Activated T-helper 1 cell treated with anti-CD3 and anti-CD28 coated beads, Interleukin-12 subunit alpha, Interleukin-12 subunit beta, Interleukin-2, Interleukin-4 antibody, amounts not matched to agents 30 ng/mL and 10 ng/mL and 1 ng/mL, durations not matched to agents 14 hours and 24 hours and 36 hours (primary cell): ENCODE data around the gene CDK19. TPM values are rescaled to one million over a fixed set of nuclear protein-coding genes. Genes with fewer than 3 reads are reported as not detected.
A peak's percentile ranks its signal among the peaks of the same experiment; 100 is the strongest.

Source experiments
- DNase-seq: peaks from one replicate; pipeline ENCODE4 v3.0.0; 2021; ENCODE audit warnings: low spot score
- H3K27ac Mint-ChIP-seq: one replicate; pipeline ENCODE4 v1.8.0; 2021; ENCODE audit warnings: mild to moderate bottlenecking, mixed read lengths
- H3K27me3 Mint-ChIP-seq: one replicate; pipeline ENCODE4 v1.8.0; 2022; ENCODE audit warnings: mild to moderate bottlenecking, moderate library complexity, mixed read lengths; ENCODE audit not compliant: insufficient read depth
- H3K36me3 Mint-ChIP-seq: one replicate; pipeline ENCODE4 v1.8.0; 2021; ENCODE audit warnings: low read depth, mixed read lengths
- H3K4me1 Mint-ChIP-seq: one replicate; pipeline ENCODE4 v1.8.0; 2021; ENCODE audit warnings: low read depth, mixed read lengths
- H3K4me3 Mint-ChIP-seq: one replicate; pipeline ENCODE4 v1.8.0; 2021; ENCODE audit warnings: mild to moderate bottlenecking, moderate library complexity, mixed read lengths
- H3K9me3 Mint-ChIP-seq: one replicate; pipeline ENCODE4 v1.8.0; 2021; ENCODE audit warnings: mixed read lengths
- intact Hi-C: fragments of 100-400 bp; cut with micrococcal nuclease; formaldehyde crosslinking; loops from one replicate; pipeline ENCODE4 v1.15.1; 2024
- total RNA-seq: library from RNA; stranded (reverse); gene quantifications from 2 replicates; pipeline ENCODE4 v1.2.3, GENCODE V29; 2022

CDK19 gene
- total RNA-seq, 1 donor from 2014 or later, result 12.4 TPM

- DNase-seq, result no peak
- H3K9me3 Mint-ChIP-seq, result no peaks in the 10 kb centered on the region
- H3K27me3 Mint-ChIP-seq, result peaks cover 5% of the 10 kb centered on the region
- H3K4me3 Mint-ChIP-seq, result no peak overlapping the region
- H3K27ac Mint-ChIP-seq, result no peak overlapping the region
- H3K36me3 Mint-ChIP-seq, result no peaks in the 10 kb centered on the region
- intact Hi-C loops, result no loop called here
- no peaks in the 10 kb centered on the region for H3K4me1 Mint-ChIP-seq
Observed at GRCh38 chr6:110831405-110831804, 16.1 kb upstream of the CDK19 start.

DNA sequence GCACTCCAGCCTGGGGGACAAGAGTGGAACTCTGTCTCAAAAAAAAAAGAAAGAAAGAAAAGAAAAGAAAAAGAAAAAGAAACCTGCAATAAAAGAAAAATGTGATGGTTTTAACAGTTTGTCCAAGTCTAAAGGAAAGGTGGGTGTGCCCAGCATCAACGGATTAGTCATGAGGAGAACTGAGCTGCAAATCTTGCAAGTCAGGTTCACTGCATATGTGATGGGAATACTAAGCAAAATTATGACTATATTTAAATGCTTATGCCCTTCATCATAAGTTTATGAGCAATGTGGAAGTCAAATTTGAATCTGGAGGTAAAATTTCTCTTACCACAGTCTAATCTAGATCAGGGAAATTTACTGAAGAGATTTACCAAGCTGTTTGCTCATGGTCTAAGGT, 13.1 kb upstream of the CDK19 start:
- no peak for DNase-seq
- H3K36me3 Mint-ChIP-seq, result no peaks in the 10 kb centered on the region
- no peaks in the 10 kb centered on the region for H3K9me3 Mint-ChIP-seq
- no peak overlapping the region for H3K4me3 Mint-ChIP-seq
- H3K27ac Mint-ChIP-seq, result no peak overlapping the region
- H3K27me3 Mint-ChIP-seq, result peaks cover 8% of the 10 kb centered on the region
- H3K4me1 Mint-ChIP-seq, result no peaks in the 10 kb centered on the region
- intact Hi-C loops, result no loop called here

DNA sequence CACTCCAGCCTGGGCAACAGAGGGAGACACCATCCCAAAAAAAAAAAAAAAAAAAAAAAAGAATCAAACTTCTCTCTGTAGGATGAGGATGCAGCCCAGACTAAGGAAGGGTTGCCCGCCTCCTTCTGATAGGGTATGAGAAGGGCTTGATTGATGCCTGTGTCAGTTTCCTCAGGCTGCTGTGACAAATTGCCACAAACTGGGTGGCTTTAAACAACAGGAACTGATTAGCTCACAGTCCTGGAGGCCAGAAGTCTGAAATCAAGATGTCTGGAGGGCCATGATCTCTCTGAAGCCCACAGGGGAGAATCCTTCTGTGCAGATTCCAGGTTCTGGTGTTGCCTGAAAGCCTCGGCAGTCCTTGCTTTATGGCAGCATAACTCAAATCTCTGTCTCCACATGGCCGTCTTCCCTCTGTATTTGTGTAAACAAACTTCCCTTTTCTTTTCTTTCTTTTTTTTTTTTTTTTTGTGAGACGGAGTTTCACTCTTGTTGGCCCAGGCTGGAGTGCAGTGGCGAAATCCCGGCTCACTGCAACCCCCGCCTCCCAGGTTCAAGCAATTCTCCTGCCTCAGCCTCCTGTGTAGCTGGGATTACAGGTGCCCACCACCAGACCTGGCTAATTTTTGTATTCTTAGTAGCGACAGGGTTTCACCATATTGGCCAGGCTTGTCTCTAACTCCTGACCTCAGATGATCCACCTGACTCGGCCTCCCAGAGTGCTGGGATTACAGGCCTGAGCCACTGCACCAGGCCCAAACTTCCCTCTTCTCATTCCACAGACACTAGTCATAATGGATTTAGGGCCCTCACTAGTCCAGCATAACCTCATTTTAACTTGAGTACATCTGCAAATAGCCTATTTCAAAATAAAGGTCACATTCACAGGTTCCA, 11.2 kb upstream of the CDK19 start:
- Mint-ChIP-seq H3K27me3 (peaks cover 9% of the 10 kb centered on the region), H3K4me1 (peaks cover 9% of the 10 kb centered on the region), H3K4me3 (no peak overlapping the region), H3K36me3 (no peaks in the 10 kb centered on the region), H3K27ac (no peak overlapping the region), H3K9me3 (no peaks in the 10 kb centered on the region)
- intact Hi-C loops, result no loop called here
- no peak for DNase-seq

GRCh38 chr6:110823146-110823545, 7.9 kb upstream of the CDK19 start:
- intact Hi-C loops, result no loop called here
- no peak overlapping the region for H3K27ac Mint-ChIP-seq
- H3K9me3 Mint-ChIP-seq, result no peaks in the 10 kb centered on the region
- peaks cover 29% of the 10 kb centered on the region for H3K4me1 Mint-ChIP-seq
- no peaks in the 10 kb centered on the region for H3K36me3 Mint-ChIP-seq
- no peak for DNase-seq
- peaks cover 5% of the 10 kb centered on the region for H3K27me3 Mint-ChIP-seq
- no peak overlapping the region for H3K4me3 Mint-ChIP-seq

DNA sequence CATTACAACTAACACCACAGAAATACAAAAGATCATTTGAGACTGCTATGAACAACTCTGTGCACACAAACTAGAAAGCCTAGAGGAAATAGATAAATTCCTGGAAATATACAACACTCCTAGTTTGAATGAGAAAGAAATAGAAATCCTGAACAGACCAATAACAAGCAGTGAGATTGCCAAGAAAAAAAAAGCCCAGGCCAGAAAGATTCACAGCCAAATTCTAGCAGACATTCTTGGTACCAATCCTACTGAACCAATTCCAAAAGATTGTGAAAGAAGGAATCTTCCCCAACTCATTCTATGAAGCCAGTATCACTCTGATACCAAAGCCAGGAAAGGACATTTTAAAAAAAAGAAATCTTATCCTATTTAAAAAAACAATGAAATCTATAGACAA, 7.0 kb upstream of the CDK19 start:
- Mint-ChIP-seq H3K27ac (no peak overlapping the region), H3K4me3 (no peak overlapping the region), H3K9me3 (no peaks in the 10 kb centered on the region), H3K27me3 (peaks cover 5% of the 10 kb centered on the region), H3K4me1 (peaks cover 29% of the 10 kb centered on the region), H3K36me3 (no peaks in the 10 kb centered on the region)
- intact Hi-C loops, result no loop called here
- no peak for DNase-seq

DNA sequence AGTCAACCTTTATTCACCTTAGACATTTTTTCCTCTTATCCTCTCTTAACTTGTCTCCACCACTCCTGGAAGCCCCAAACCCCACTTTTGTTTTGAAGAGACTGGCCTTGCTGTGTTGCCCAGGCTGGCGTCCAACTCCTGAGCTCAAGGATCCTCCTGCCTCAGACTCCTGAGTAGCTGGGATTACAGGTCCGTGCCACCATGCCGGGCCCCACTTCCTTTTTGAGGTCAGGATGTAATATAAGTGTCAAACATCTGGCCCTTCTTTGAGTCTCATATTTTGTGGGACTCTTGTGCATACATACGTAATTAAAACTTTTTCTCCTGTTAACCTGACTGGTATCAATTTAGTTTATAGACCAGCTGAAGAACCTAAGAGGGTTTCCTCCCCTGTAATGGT, 1.4 kb upstream of the CDK19 start:
- Mint-ChIP-seq H3K4me3 (peak overlapping the region; percentile 97), H3K27ac (peak overlapping the region; percentile 98), H3K27me3 (no peaks in the 10 kb centered on the region), H3K4me1 (peaks cover 46% of the 10 kb centered on the region), H3K9me3 (no peaks in the 10 kb centered on the region), H3K36me3 (no peaks in the 10 kb centered on the region)
- intact Hi-C loops, result loop anchor here (2.0 to 10.0 kb wide), 3 partner anchors 280 to 1809 kb away; partner anchors contain the start of genes FAM229B and TUBE1
- peak; percentile 2 for DNase-seq

DNA sequence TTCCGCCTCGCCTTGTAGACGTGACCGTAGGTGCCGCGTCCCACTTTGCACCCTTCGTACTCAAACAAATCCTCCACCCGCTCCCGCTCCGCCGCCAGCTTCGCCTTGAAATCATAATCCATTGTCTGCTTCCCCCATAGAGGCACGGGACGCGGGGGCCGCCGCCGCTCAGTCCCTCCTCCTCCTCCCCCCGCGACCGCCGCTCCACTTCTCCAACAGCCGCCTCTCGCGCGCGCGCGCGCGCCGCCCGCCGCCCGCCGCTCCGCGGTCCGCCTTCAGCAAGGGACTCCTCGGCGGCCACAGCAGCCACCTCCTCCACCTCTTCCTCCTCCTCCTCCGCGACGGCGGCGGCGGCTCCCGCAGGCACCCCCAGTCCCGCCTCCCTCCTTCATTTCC, 256 bp downstream of the CDK19 start:
- H3K4me3 Mint-ChIP-seq, result peak overlapping the region; percentile 97
- H3K27me3 Mint-ChIP-seq, result no peaks in the 10 kb centered on the region
- peaks cover 36% of the 10 kb centered on the region for H3K4me1 Mint-ChIP-seq
- peak overlapping the region; percentile 98 for H3K27ac Mint-ChIP-seq
- no peaks in the 10 kb centered on the region for H3K36me3 Mint-ChIP-seq
- intact Hi-C loops, result loop anchor here (1.0 to 10.0 kb wide), 13 partner anchors 59 to 1808 kb away; partner anchors contain the start of genes AK9, AMD1, CDC40 and FAM229B
- H3K9me3 Mint-ChIP-seq, result no peaks in the 10 kb centered on the region
- DNase-seq, result no peak

GRCh38 chr6:110814102-110815014, 911 bp downstream of the CDK19 start:
- peak overlapping the region; percentile 98 for H3K27ac Mint-ChIP-seq
- H3K9me3 Mint-ChIP-seq, result no peaks in the 10 kb centered on the region
- peaks cover 29% of the 10 kb centered on the region for H3K4me1 Mint-ChIP-seq
- H3K36me3 Mint-ChIP-seq, result no peaks in the 10 kb centered on the region
- H3K4me3 Mint-ChIP-seq, result peak overlapping the region; percentile 97
- peak; percentile 60 for DNase-seq
- no peaks in the 10 kb centered on the region for H3K27me3 Mint-ChIP-seq
- intact Hi-C loops, result loop anchor here (1.0 to 10.0 kb wide), 13 partner anchors 60 to 1807 kb away; partner anchors contain the start of genes AK9, AMD1, CDC40 and FAM229B

DNA sequence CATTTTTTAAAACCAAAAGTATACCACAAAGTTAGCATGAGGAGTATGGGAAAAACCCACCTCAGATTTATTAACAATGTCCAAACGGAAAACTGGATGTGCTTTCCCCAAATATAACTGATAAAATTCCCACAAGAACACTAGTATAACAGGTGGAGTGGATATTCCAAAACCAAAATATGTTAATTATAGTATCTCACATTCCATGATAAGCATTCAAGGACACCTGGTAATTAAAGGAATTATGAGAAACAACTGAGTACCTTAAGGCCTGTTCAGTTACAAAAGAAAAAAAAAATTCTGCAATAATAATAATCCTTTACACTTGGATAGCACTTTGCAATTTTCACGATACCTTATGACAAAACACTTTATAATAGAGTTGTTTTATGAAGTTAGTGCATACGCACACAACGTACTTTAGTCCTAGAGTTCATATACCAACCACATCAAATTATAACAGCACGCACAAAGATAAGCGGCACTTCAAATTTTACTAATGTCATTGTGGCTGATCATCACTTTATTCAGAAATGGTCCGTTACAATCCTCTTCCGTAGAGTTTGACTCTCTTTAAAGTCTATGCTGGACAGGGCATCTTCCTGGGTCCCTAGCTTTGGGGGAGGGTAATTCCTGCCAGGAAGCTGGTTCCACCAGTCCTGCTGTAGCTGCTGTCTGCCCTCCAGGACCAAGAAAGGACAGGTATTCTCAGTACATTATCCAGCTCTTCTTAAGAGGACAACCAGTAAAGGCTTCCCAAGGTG, 1.7 kb downstream of the CDK19 start:
- Mint-ChIP-seq H3K9me3 (no peaks in the 10 kb centered on the region), H3K27ac (peak overlapping the region; percentile 86)

GRCh38 chr6:110812719-110813118, 2.5 kb downstream of the CDK19 start:
- DNase-seq, result no peak
- intact Hi-C loops, result loop anchor here (10.0 kb wide), 1 partner anchor 1272 kb away; the partner anchor contains the start of genes FAM229B and TUBE1
- Mint-ChIP-seq H3K4me1 (peaks cover 24% of the 10 kb centered on the region), H3K9me3 (no peaks in the 10 kb centered on the region), H3K36me3 (no peaks in the 10 kb centered on the region), H3K27ac (no peak overlapping the region), H3K27me3 (no peaks in the 10 kb centered on the region), H3K4me3 (no peak overlapping the region)

More for the DNA sequence above, 1.7 kb downstream of the CDK19 start:
- intact Hi-C loops, result loop anchor here (2.0 to 10.0 kb wide), 3 partner anchors 285 to 1271 kb away; partner anchors contain the start of genes FAM229B, FYN and TUBE1
- Mint-ChIP-seq H3K36me3 (no peaks in the 10 kb centered on the region), H3K4me3 (peak overlapping the region; percentile 97), H3K4me1 (peaks cover 24% of the 10 kb centered on the region), H3K27me3 (no peaks in the 10 kb centered on the region)
- DNase-seq, result no peak

DNA sequence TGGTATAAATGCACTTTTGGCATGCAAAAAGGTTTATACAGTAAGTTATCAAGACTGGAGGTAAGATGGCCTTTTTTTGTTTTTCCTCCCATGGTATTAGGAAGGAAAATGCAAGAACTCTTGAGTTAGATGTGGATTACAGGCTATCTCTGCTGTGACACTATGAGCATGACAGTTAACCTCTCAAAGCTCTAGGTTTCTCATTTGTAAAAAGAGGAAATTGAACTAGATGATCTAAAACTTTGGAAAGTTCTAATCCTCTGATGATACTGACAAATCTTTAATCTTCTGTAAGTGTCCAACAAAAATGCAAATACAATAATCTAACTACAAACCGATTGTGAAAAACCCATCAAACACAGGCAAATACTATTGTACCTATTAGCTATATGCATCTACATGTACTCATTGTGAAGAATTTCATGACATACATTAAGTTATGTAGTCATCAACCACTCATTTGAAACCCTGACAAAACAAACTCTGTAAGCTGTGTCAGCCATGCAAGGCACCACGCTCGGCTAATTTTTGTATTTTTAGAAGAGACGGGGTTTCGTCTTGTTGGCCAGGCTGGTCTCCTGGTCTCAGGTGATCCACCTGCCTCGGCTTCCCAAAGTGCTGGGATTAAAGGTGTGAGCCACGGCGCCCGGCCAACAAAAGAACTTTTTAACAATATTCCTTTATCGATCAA, 4.2 kb downstream of the CDK19 start:
- Mint-ChIP-seq H3K9me3 (no peaks in the 10 kb centered on the region), H3K27ac (no peak overlapping the region), H3K27me3 (no peaks in the 10 kb centered on the region), H3K36me3 (peaks cover 3% of the 10 kb centered on the region), H3K4me1 (peaks cover 13% of the 10 kb centered on the region), H3K4me3 (no peak overlapping the region)
- intact Hi-C loops, result loop anchor here (10.0 kb wide), 1 partner anchor 1274 kb away; the partner anchor contains the start of genes FAM229B and TUBE1
- DNase-seq, result no peak
